EL (cell line): Measurements from ENCODE around the gene MAL.
"Not testable (repeated sequence)": the region's sequence is repeated elsewhere in the genome, so short reads cannot be mapped to it uniquely, and the experiment has no call there.

Source experiments
- DNase-seq: peaks from one replicate; pipeline ENCODE4 v3.0.0-alpha.2; 2016

Gene MAL

GRCh38 chr2:95034818-95035217 lies 9.3 kb downstream of the MAL start:
- DNase-seq = no peak

GRCh38 chr2:95036596-95037383 lies 11.3 kb downstream of the MAL start:
- DNase-seq = no peak

- DNase-seq = no peak
Measured at GRCh38 chr2:95037384-95037839, 11.9 kb downstream of the MAL start.

DNA sequence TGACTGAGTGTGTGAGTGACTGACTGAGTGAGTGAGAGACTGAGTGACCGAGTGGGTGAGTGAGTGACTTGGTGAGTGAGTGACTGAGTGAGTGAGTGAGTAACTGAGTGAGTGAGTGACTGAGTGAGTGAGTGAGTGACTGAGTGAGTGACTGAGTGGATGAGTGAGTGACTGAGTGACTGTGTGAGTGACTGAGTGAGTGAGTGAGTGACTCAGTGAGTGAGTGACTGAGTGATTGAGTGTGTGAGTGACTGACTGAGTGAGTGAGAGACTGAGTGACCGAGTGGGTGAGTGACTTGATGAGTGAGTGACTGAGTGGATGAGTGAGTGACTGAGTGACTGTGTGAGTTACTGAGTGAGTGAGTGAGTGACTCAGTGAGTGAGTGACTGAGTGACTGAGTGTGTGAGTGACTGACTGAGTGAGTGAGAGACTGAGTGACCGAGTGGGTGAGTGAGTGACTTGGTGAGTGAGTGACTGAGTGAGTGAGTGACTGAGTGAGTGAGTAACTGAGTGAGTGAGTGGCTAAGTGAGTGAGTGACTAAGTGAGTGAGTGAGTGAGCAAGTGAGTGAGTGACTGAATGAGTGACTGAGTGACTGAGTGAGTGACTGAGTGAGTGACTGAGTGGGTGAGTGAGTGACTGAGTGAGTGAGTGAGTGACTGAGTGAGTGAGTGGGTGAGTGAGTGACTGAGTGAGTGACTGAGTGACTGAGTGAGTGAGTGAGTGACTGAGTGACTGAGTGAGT lies 12.5 kb downstream of the MAL start:
- not testable (repeated sequence) for DNase-seq

DNA sequence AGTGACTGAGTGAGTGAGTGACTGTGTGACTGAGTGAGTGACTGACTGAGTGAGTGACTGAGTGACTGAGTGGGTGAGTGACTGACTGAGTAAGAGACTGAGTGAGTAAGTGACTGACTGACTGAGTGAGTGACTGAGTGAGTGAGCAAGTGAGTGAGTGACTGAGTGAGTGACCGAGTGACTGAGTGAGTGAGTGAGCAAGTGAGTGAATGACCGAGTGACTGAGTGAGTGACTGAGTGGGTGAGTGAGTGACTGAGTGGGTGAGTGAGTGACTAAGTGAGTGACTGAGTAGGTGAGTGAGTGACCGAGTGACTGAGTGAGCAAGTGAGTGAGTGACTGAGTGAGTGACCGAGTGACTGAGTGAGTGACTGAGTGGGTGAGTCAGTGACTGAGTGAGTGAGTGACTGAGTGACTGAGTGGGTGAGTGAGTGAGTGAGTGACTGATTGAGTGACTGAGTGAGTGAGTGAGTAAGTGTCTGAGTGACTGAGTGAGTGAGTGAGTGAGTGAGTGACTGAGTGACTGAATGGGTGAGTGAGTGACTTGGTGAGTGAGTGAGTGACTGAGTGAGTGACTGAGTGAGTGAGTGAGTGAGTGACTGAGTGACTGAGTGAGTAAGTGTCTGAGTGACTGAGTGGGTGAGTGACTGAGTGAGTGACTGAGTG lies 13.3 kb downstream of the MAL start:
- no peak for DNase-seq

GRCh38 chr2:95039363-95039762 lies 13.9 kb downstream of the MAL start:
- DNase-seq = no peak

GRCh38 chr2:95039978-95040377 lies 14.5 kb downstream of the MAL start:
- DNase-seq = no peak

GRCh38 chr2:95040426-95040825 lies 14.9 kb downstream of the MAL start:
- DNase-seq = no peak

- DNase-seq = no peak
Measured at GRCh38 chr2:95041060-95041823, 15.7 kb downstream of the MAL start.

DNA sequence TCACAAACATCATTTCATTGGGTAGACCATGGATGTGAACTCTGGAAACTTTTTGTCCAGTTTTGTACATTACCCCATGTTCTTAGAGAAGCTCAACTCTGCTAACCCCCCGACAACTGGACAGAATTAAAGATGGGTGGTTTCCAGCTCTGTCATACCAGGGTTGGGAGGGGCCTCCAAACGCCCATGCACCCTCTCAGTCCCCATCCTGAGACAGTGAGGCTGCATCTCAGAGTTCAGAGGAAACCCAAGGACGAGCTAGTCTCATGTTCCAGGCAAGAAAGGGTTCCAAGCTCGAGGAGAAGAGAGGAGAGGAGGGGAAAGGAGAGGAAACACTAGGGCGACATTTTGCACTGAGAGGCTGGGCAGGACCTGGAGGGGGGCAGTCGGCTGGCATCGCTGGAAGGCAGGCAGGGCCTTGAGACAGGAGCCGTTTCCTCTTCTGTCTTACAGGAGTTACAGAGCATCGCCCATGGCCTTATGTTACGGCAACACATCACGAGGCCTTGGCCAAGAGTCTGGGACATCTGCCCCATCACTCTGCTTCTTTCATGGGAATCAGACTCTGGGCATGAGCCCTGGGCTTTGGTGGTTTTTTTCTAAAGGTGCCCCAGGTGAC lies 16.4 kb downstream of the MAL start:
- no peak for DNase-seq

GRCh38 chr2:95042472-95043271 lies 17.2 kb downstream of the MAL start:
- no peak for DNase-seq

DNA sequence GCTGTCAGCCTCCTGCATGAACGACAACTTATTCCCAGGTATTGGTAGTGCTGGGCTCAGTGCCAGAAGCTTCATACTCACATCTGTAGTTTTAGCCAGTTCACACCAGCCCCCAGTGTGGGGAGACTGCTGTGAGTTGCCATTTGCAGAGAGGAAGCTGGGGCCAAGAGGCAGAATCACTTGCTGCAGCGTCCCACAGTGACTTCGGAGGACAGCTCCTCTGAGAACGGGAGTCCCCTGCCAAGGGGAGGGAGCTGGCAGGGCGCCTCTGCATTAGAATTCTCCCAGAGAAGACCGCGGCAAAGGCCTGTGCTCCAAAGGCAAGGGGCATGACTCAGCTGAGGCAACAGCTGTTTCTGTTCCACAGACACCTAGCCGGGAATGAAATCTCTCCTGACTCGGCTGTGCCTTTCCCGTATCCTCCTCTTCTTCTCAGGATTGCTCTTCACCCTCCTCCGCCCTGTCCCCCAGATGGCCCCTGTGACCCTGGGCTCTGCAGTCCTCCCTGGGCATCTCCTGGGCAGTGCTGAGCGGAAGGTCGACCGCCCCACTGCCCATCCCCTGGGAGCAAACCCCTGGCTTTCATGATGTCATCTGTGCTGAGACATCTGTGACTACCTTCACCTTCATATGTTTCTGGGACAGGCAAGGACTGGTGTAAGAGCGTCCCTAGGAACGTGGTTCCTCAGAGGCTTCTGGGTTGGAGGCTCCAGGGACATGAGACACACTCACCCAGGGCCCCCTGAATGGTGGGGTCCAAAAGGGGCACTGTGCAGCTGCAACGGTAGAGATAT lies 18.0 kb downstream of the MAL start:
- peak; percentile 66 for DNase-seq

GRCh38 chr2:95044601-95045000 lies 19.1 kb downstream of the MAL start:
- no peak for DNase-seq

DNA sequence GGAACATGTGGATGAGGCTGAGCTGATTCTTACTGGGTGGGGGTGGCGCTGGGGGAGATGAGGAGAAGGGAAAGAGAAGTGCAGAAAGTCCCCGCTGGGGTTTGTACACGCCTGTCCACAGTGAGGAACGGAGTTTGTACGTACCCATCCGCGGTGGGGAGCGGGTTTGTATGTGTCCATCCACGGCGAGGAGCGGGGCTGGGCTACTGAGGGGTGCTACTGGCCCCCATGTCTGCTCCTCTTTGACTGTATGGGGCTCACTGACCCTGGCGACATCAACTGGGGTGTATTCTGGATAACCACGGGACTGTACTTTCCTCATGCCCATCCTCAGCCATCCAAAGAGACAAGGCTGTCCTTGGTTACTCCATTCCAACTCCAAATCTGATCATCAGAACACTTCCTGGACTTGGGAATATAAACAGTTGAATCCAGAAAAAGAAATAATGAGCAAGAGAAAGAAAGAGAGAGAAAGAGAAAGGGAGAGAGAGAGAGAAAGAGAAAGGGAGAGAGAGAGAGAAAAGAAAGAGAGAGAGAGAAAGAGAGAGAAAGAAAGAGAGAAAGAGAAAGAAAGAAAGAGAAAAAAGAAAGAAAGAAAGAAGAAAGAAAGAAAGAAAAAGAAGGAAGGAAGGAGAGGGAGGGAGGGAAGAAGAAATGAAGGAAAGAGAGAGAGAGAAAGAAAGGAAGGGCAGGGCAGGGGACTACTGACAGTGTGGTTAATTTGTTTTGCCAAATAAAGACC lies 21.0 kb downstream of the MAL start:
- no peak for DNase-seq

DNA sequence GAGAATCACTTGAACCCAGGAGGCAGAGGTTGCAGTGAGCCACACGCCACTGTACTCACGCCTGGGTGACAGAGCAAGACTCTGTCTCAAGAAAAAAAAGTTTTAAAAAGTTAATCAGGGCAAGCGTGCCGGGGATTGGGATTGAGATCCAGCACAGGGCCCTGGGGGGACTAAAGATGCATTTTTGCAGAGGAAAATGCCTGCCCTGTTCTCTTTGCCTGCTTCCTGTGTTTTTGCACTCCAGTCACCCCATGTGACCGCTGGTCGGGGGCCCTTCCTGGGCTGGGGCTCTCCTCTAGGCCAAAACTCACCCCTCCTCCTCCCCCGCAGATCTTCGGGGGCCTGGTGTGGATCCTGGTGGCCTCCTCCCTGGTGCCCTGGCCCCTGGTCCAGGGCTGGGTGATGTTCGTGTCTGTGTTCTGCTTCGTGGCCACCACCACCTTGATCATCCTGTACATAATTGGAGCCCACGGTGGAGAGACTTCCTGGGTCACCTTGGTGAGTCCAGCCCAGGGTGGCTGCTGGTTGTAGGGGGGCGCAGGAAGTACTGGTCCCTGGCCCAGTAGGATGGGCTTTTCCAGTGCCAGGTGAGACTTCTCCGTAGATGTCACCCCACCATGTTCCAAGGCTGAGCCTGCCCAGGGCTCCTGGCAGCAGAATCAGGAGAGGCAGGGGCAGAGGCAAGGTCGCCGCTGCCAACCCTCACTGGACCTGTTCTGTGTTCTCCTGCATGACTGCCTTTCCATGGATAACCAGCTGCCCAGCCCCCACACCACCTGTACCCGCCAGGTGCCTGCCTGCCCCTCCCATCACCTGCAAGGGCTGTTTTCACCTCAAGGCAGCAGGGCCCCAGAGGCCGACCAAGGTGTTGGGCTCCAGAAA lies 22.4 kb downstream of the MAL start:
- no peak for DNase-seq

DNA sequence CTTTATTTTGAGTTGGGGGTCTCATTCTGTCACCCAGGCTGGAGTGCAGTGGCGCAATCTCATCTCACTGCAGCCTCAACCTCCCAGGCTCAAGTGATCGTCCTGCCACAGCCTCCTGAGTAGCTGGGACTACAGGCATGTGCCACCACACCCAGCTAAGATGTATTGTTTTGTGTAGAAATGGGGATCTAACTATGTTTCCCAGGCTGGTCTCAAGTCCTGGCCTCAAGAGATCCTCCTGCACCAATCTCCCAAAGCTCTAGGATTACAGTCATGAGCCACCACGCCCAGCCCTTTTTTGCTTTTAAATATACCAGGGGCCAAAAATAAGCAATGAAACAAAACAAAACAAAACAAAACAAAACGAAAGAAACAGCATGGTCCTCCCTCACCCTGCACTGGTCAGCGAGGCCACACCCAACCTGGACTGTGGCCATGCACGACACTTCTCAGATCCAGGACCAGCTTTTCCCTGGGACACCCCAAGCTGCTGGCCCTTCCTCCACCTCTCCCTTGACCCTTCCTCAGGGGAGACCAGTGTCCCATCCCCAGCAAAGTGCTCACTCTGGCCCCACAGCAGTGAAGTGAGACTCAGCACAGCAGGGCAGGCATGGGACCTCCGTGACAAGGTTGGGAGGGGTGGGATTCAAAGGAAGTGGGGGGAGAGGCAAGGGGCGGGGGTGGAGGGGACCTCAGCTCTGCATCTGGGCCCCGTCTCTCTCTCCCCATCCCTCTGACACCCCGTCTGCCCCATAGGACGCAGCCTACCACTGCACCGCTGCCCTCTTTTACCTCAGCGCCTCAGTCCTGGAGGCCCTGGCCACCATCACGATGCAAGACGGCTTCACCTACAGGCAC lies 23.5 kb downstream of the MAL start:
- no peak for DNase-seq

DNA sequence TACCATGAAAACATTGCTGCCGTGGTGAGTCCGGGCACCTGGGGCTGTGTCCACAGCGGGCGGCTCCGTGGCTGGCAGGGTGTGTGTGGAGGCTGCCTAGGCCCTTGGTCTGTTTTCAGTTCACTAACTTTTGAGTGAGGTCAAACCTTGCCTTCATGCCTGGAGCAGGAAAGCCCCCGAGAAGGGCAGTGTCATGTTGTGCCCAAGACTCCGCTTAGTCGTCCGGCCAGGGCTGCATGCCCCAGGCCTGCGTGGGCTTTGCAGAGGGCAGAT lies 24.1 kb downstream of the MAL start:
- no peak for DNase-seq

DNA sequence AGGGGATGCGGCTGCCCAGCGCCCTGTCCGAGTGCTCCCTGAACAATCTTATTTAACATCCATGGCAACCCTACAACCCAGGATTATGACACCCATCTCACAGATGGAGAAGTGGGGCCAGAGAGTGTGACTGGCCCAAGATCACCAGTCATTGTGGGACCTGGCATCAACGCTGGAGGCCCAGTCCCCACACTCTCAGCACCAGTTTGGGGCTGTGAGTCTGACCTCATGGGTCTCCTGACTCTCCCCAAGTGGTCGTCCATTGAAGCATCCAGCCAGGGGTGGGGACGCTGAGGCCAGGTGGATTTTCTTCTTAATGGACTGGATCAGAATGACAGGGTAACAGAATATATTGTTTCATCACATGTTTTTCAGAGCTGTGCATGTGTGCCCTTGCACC lies 24.5 kb downstream of the MAL start:
- no peak for DNase-seq
